Neural cell (in vitro differentiated cells): ENCODE data around the gene BEND7. TPM values are rescaled to one million over a fixed set of nuclear protein-coding genes. Genes with fewer than 3 reads are reported as not detected.

Experiments
- H2AFZ ChIP-seq: fragments of 200-600, 300-800 bp; sonication (generic), shearing (Covaris generic); 2 replicates; pipeline ENCODE4 v1.6.0; 2014; ENCODE audit warnings: low read depth, mild to moderate bottlenecking, antibody characterized with exemption, low read length, moderate library complexity
- H3F3A ChIP-seq: fragments of 200-600 bp; shearing (Covaris generic); 2 replicates; pipeline ENCODE4 v1.6.1; 2016; ENCODE audit warnings: mild to moderate bottlenecking, moderate library complexity, mixed read lengths, antibody characterized with exemption, low read length; ENCODE audit not compliant: insufficient read depth, poor library complexity, severe bottlenecking
- H3K27ac ChIP-seq: fragments of 200-600, 300-800 bp; sonication (generic), shearing (Covaris generic); 2 replicates; pipeline ENCODE4 v1.5.1; 2014; ENCODE audit warnings: mild to moderate bottlenecking, low read length, moderate library complexity
- H3K27me3 ChIP-seq: fragments of 300-800, 200-600 bp; sonication (generic), shearing (Covaris generic); 2 replicates; pipeline ENCODE4 v1.6.0; 2014; ENCODE audit warnings: mild to moderate bottlenecking, low read depth, low read length, moderate library complexity; ENCODE audit not compliant: insufficient read depth
- H3K36me3 ChIP-seq: fragments of 300-800, 200-600 bp; sonication (generic), shearing (Covaris generic); 2 replicates; pipeline ENCODE4 v1.5.1; 2014; ENCODE audit warnings: mild to moderate bottlenecking, antibody characterized with exemption, low read length, moderate library complexity; ENCODE audit not compliant: insufficient read depth
- H3K4me2 ChIP-seq: fragments of 300-800, 200-600 bp; sonication (generic), shearing (Covaris generic); 2 replicates; pipeline ENCODE4 v1.6.0; 2014; ENCODE audit warnings: mild to moderate bottlenecking, low read length
- H3K4me3 ChIP-seq: fragments of 300-800, 200-600 bp; sonication (generic), shearing (Covaris generic); 2 replicates; pipeline ENCODE4 v1.5.1; 2014; ENCODE audit warnings: mild to moderate bottlenecking, low read length, moderate library complexity
- H3K79me2 ChIP-seq: fragments of 200-600 bp; shearing (Covaris generic); replicated peaks from 2 replicates; pipeline ENCODE4 v1.6.0; 2014; ENCODE audit warnings: mild to moderate bottlenecking, low read length, moderate library complexity; ENCODE audit not compliant: insufficient read depth
- H3K9ac ChIP-seq: fragments of 300-800, 200-600 bp; sonication (generic), shearing (Covaris generic); 2 replicates; pipeline ENCODE4 v1.6.1; 2016; ENCODE audit warnings: mild to moderate bottlenecking, low read length, mixed read lengths
- H3K9me2 ChIP-seq: fragments of 200-600 bp; shearing (Covaris generic); 2 replicates; pipeline ENCODE4 v1.6.1; 2016; ENCODE audit warnings: mild to moderate bottlenecking, low read length, mixed read lengths; ENCODE audit not compliant: insufficient read depth
- H3K9me3 ChIP-seq: fragments of 200-600, 300-800 bp; sonication (generic), shearing (Covaris generic); 2 replicates; pipeline ENCODE4 v1.6.1; 2016; ENCODE audit warnings: mild to moderate bottlenecking, mixed run types, low read length, moderate library complexity, mixed read lengths
- H4K20me1 ChIP-seq: fragments of 200-600 bp; shearing (Covaris generic); 2 replicates; pipeline ENCODE4 v1.6.1; 2016; ENCODE audit warnings: mild to moderate bottlenecking, mixed run types; ENCODE audit not compliant: insufficient read depth
- EP300 ChIP-seq: fragments of 450-650 bp; conservative IDR thresholded peaks from 2 replicates; pipeline ENCODE4 v1.6.1; 2014; ENCODE audit warnings: antibody characterized with exemption, mild to moderate bottlenecking, moderate library complexity; ENCODE audit not compliant: poor library complexity, severe bottlenecking
- EZH2 ChIP-seq: fragments of 200-600, 300-800 bp; shearing (Covaris generic), sonication (generic); IDR thresholded peaks from 2 replicates; pipeline ENCODE4 v1.6.1; 2014; ENCODE audit warnings: antibody characterized with exemption, low read length, borderline replicate concordance, mild to moderate bottlenecking; ENCODE audit not compliant: insufficient read depth, poor library complexity, severe bottlenecking
- MXI1 ChIP-seq: fragments of 450-650 bp; conservative IDR thresholded peaks from 2 replicates; pipeline ENCODE4 v1.6.1; 2014; ENCODE audit warnings: antibody characterized with exemption, mild to moderate bottlenecking; ENCODE audit not compliant: poor library complexity, severe bottlenecking
- POLR2AphosphoS5 ChIP-seq: IDR thresholded peaks from 2 replicates; pipeline ENCODE4 v1.6.1; 2012
- RAD21 ChIP-seq: fragments of 450-650 bp; conservative IDR thresholded peaks from 2 replicates; pipeline ENCODE4 v1.6.1; 2014; ENCODE audit warnings: antibody characterized with exemption, mild to moderate bottlenecking, moderate library complexity
- REST ChIP-seq: IDR thresholded peaks from 2 replicates; pipeline ENCODE4 v1.6.1; 2012; ENCODE audit warnings: borderline replicate concordance
- SMC3 ChIP-seq: fragments of 450-650 bp; conservative IDR thresholded peaks from 2 replicates; pipeline ENCODE4 v1.6.1; 2014; ENCODE audit warnings: antibody characterized with exemption, mild to moderate bottlenecking, moderate library complexity; ENCODE audit not compliant: poor library complexity
- TAF1 ChIP-seq: IDR thresholded peaks from 2 replicates; pipeline ENCODE4 v1.6.1; 2012; ENCODE audit warnings: low read depth
- polyA plus RNA-seq: library from polyadenylated mRNA; depleted of rRNA; stranded (reverse); fragments of >200 nt; gene quantifications from 2 replicates; pipeline ENCODE4 v1.2.3, GENCODE V29; 2014
- TF ChIP-seq, protein P1 (sequence below): fragments of 450-650 bp; IDR thresholded peaks from 2 replicates; pipeline ENCODE4 v1.5.1; 2014; ENCODE audit warnings: antibody characterized with exemption, mild to moderate bottlenecking, moderate library complexity; ENCODE audit not compliant: poor library complexity, severe bottlenecking

Gene BEND7
- polyA plus RNA-seq, 1 donor from 2014 or later, result 5.1 TPM

- Histone ChIP-seq H3K4me2 (no peak overlapping the region), H3K9ac (no peak overlapping the region), H3K9me3 (no peaks in the 10 kb centered on the region), H3F3A (no peaks in the 10 kb centered on the region), H3K4me3 (no peak overlapping the region), H3K36me3 (no peaks in the 10 kb centered on the region), H3K27ac (no peak overlapping the region), H3K9me2 (no peaks in the 10 kb centered on the region), H4K20me1 (no peaks in the 10 kb centered on the region), H2AFZ (no peak overlapping the region), H3K79me2 (no peaks in the 10 kb centered on the region), H3K27me3 (no peaks in the 10 kb centered on the region)
- no peak for TF ChIP-seq REST
- no peak for TF ChIP-seq TAF1
- TF ChIP-seq EZH2, result no peak
- no peak for TF ChIP-seq MXI1
- no peak for TF ChIP-seq RAD21
- no peak for TF ChIP-seq SMC3
- no peak for TF ChIP-seq POLR2AphosphoS5
- TF ChIP-seq EP300, result no peak
- TF ChIP-seq, protein P1, sequence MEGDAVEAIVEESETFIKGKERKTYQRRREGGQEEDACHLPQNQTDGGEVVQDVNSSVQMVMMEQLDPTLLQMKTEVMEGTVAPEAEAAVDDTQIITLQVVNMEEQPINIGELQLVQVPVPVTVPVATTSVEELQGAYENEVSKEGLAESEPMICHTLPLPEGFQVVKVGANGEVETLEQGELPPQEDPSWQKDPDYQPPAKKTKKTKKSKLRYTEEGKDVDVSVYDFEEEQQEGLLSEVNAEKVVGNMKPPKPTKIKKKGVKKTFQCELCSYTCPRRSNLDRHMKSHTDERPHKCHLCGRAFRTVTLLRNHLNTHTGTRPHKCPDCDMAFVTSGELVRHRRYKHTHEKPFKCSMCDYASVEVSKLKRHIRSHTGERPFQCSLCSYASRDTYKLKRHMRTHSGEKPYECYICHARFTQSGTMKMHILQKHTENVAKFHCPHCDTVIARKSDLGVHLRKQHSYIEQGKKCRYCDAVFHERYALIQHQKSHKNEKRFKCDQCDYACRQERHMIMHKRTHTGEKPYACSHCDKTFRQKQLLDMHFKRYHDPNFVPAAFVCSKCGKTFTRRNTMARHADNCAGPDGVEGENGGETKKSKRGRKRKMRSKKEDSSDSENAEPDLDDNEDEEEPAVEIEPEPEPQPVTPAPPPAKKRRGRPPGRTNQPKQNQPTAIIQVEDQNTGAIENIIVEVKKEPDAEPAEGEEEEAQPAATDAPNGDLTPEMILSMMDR, result no peak
These were observed 37.0 kb downstream of the BEND7 start for GRCh38 chr10:13491747-13492360.

DNA sequence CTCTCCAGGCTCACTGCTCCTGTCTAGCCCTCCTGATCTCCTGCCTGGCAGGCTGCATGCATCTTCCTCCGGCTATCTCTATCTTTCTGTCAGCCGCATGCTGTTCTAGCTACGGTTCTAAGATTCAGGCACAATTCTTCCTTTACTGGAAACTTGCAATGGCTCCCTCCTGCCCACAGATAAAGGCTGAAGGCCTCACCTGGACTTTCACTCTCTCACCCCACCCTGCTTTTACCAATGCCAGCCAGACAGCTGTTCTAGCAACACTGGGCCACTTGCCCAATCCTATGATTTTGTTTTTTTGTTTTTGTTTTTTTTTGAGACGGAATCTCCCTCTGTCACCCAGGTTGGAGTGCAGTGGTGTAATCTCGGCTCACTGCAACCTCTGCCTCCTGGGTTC is 38.3 kb downstream of the BEND7 start:
- TF ChIP-seq REST (no peak), MXI1 (no peak), POLR2AphosphoS5 (no peak), TAF1 (no peak), SMC3 (no peak), EZH2 (no peak), RAD21 (no peak), EP300 (no peak)
- TF ChIP-seq, protein P1, result no peak
- Histone ChIP-seq H3K79me2 (no peaks in the 10 kb centered on the region), H3F3A (no peaks in the 10 kb centered on the region), H3K4me2 (no peak overlapping the region), H3K27me3 (no peaks in the 10 kb centered on the region), H3K4me3 (no peak overlapping the region), H3K9me2 (no peaks in the 10 kb centered on the region), H2AFZ (no peak overlapping the region), H4K20me1 (no peaks in the 10 kb centered on the region), H3K9ac (no peak overlapping the region), H3K36me3 (no peaks in the 10 kb centered on the region), H3K27ac (no peak overlapping the region), H3K9me3 (no peaks in the 10 kb centered on the region)
